Vagina (tissue), 2 donors: Measurements from ENCODE around the gene SRGAP3.

Experiments used
- CTCF ChIP-seq, 3 experiments: fragments of 450-650 bp in 2 of 3; fragments of 200-600 bp in 1 of 3; sonication (generic) in 1 of 3; IDR thresholded peaks; one replicate each; pipeline ENCODE4 v1.5.1; 2017 to 2019; ENCODE audit warnings: antibody characterized with exemption in 3 of 3, mild to moderate bottlenecking in 2 of 3, moderate library complexity in 2 of 3
- POLR2A ChIP-seq, 2 donors: fragments of 450-650 bp; IDR thresholded peaks; one replicate each; pipeline ENCODE4 v1.6.1; 2017; ENCODE audit warnings: antibody characterized with exemption in 2 of 2, mild to moderate bottlenecking in 2 of 2, moderate library complexity in 2 of 2
- POLR2AphosphoS5 ChIP-seq, 2 donors: sonication (generic); formaldehyde crosslinking; IDR thresholded peaks; one replicate each; pipeline ENCODE4 v1.9.0; 2017; ENCODE audit warnings: antibody characterized with exemption in 2 of 2, mild to moderate bottlenecking in 2 of 2, low read depth in 1 of 2; ENCODE audit not compliant: insufficient read depth in 1 of 2

- no peak for TF ChIP-seq CTCF (IDR thresholded peaks at IDR 0.05)
- no peak for TF ChIP-seq POLR2A (IDR thresholded peaks at IDR 0.05)
- no peak for TF ChIP-seq POLR2AphosphoS5 (IDR thresholded peaks at IDR 0.05; ENCODE audit: insufficient read depth in 1 of 2, low read depth in 1 of 2)
Observed at GRCh38 chr3:9224490-9224889, 25.0 kb downstream of the SRGAP3 start.
